Measurements from ENCODE around the gene EMC8. TPM values are rescaled to one million over a fixed set of nuclear protein-coding genes. Genes with fewer than 3 reads are reported as not detected.

The EMC8 gene
- total and polyA plus RNA-seq, 2 experiments from 2014 or later = 51.1 to 69.4 TPM

DNA sequence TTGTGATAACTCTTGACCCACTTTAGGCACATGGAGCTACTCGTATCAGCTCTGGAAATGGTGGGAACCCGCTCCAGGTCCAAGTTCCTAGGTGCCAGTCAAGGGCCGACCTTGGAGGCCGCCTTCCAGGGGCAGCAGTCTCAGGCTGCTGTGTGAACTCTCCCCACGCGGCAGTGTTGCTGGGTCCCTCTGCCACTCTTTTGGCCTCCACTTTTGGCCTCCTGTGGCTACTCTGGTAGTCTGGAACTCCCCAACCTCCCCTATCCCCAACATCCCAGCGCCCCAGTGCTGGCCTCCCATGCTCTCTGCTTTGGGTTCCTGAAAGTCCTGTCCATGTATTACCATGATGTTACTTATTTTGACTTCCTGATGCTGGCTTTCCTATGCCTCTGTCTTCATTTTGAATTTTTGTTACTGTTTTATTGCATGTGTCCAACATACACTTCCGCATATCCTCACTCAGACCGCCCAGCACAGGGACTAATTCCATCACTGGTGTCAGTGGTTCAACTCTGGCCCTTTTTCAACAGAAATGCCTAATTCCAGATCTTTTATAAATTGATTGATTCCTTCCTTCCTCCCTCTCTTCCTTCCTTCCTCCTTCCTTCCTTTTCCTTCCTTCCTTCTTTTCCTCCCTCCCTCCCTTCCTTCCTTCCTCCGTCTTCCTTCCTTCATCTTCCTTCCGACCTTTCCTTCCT lies 44.3 kb upstream of the EMC8 start:
- H3K27ac Mint-ChIP-seq = no peak overlapping the region

DNA sequence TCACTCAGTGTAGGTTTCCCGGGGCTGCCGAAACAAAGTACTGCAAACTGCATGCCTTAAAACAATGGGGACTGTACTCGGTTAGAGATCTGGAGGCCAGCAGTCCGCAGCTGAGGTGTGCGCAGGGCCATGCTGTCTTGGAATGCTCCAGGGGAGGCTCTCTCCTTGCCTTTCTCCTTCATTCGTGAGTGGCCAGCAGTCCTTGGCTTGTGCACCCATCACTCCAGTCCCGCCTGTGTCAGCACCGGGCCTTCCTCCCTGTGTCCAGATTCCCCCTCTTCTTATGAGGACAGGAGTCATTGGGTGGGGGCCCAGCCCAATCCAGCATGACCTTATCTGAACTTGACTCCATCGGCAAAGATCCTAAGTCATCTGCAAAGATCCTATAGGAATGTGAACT lies 43.5 kb upstream of the EMC8 start:
- Histone ChIP-seq H3K79me2 (replicated peaks; ENCODE audit: insufficient read depth) (no peaks in the 10 kb centered on the region), H3K4me2 (no peak overlapping the region), H3K4me1 (ENCODE audit: insufficient read depth) (no peaks in the 10 kb centered on the region), H3K27me3 (ENCODE audit: insufficient read depth) (no peaks in the 10 kb centered on the region), H3K27ac (ENCODE audit: low read depth) (no peak overlapping the region), H3K9me2 (ENCODE audit: insufficient read depth) (no peaks in the 10 kb centered on the region), H3K36me3 (ENCODE audit: insufficient read depth) (no peaks in the 10 kb centered on the region), H4K20me1 (replicated peaks; ENCODE audit: insufficient read depth) (no peaks in the 10 kb centered on the region), H2AFZ (no peak overlapping the region), H3F3A (replicated peaks; ENCODE audit: low read depth) (no peaks in the 10 kb centered on the region), H3K4me3 (no peak overlapping the region)
- H3K4me1 Mint-ChIP-seq = no peaks in the 10 kb centered on the region; the same call in 2 of the 3 replicates
- no peak overlapping the region for H3K4me3 Mint-ChIP-seq
- H3K36me3 Mint-ChIP-seq (ENCODE audit: low read depth) = no peaks in the 10 kb centered on the region
- H3K27me3 Mint-ChIP-seq (ENCODE audit: insufficient read depth, low read depth, poor library complexity) = peaks cover 9% of the 10 kb centered on the region
- H3K27ac Mint-ChIP-seq = no peak overlapping the region
- DNase-seq (ENCODE audit: low spot score) (no peak), ATAC-seq (no peak)
- H3K9me3 Mint-ChIP-seq = no peaks in the 10 kb centered on the region; the same call in 1 of the 3 replicates
- TF ChIP-seq, protein P1, sequence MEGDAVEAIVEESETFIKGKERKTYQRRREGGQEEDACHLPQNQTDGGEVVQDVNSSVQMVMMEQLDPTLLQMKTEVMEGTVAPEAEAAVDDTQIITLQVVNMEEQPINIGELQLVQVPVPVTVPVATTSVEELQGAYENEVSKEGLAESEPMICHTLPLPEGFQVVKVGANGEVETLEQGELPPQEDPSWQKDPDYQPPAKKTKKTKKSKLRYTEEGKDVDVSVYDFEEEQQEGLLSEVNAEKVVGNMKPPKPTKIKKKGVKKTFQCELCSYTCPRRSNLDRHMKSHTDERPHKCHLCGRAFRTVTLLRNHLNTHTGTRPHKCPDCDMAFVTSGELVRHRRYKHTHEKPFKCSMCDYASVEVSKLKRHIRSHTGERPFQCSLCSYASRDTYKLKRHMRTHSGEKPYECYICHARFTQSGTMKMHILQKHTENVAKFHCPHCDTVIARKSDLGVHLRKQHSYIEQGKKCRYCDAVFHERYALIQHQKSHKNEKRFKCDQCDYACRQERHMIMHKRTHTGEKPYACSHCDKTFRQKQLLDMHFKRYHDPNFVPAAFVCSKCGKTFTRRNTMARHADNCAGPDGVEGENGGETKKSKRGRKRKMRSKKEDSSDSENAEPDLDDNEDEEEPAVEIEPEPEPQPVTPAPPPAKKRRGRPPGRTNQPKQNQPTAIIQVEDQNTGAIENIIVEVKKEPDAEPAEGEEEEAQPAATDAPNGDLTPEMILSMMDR (conservative IDR thresholded peaks at IDR 0.05; ENCODE audit: low read depth in 2 of 2) = no peak
- TF ChIP-seq EZH2phosphoT487 (IDR thresholded peaks at IDR 0.05; ENCODE audit: unreplicated experiment) (no peak), ZNF331 (CRISPR knock-in tag; IDR thresholded peaks at IDR 0.05; ENCODE audit: low read depth) (no peak)
- TF ChIP-seq, protein P2, sequence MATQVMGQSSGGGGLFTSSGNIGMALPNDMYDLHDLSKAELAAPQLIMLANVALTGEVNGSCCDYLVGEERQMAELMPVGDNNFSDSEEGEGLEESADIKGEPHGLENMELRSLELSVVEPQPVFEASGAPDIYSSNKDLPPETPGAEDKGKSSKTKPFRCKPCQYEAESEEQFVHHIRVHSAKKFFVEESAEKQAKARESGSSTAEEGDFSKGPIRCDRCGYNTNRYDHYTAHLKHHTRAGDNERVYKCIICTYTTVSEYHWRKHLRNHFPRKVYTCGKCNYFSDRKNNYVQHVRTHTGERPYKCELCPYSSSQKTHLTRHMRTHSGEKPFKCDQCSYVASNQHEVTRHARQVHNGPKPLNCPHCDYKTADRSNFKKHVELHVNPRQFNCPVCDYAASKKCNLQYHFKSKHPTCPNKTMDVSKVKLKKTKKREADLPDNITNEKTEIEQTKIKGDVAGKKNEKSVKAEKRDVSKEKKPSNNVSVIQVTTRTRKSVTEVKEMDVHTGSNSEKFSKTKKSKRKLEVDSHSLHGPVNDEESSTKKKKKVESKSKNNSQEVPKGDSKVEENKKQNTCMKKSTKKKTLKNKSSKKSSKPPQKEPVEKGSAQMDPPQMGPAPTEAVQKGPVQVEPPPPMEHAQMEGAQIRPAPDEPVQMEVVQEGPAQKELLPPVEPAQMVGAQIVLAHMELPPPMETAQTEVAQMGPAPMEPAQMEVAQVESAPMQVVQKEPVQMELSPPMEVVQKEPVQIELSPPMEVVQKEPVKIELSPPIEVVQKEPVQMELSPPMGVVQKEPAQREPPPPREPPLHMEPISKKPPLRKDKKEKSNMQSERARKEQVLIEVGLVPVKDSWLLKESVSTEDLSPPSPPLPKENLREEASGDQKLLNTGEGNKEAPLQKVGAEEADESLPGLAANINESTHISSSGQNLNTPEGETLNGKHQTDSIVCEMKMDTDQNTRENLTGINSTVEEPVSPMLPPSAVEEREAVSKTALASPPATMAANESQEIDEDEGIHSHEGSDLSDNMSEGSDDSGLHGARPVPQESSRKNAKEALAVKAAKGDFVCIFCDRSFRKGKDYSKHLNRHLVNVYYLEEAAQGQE (IDR thresholded peaks at IDR 0.05; ENCODE audit: unreplicated experiment) = no peak
- TF ChIP-seq, protein P3, sequence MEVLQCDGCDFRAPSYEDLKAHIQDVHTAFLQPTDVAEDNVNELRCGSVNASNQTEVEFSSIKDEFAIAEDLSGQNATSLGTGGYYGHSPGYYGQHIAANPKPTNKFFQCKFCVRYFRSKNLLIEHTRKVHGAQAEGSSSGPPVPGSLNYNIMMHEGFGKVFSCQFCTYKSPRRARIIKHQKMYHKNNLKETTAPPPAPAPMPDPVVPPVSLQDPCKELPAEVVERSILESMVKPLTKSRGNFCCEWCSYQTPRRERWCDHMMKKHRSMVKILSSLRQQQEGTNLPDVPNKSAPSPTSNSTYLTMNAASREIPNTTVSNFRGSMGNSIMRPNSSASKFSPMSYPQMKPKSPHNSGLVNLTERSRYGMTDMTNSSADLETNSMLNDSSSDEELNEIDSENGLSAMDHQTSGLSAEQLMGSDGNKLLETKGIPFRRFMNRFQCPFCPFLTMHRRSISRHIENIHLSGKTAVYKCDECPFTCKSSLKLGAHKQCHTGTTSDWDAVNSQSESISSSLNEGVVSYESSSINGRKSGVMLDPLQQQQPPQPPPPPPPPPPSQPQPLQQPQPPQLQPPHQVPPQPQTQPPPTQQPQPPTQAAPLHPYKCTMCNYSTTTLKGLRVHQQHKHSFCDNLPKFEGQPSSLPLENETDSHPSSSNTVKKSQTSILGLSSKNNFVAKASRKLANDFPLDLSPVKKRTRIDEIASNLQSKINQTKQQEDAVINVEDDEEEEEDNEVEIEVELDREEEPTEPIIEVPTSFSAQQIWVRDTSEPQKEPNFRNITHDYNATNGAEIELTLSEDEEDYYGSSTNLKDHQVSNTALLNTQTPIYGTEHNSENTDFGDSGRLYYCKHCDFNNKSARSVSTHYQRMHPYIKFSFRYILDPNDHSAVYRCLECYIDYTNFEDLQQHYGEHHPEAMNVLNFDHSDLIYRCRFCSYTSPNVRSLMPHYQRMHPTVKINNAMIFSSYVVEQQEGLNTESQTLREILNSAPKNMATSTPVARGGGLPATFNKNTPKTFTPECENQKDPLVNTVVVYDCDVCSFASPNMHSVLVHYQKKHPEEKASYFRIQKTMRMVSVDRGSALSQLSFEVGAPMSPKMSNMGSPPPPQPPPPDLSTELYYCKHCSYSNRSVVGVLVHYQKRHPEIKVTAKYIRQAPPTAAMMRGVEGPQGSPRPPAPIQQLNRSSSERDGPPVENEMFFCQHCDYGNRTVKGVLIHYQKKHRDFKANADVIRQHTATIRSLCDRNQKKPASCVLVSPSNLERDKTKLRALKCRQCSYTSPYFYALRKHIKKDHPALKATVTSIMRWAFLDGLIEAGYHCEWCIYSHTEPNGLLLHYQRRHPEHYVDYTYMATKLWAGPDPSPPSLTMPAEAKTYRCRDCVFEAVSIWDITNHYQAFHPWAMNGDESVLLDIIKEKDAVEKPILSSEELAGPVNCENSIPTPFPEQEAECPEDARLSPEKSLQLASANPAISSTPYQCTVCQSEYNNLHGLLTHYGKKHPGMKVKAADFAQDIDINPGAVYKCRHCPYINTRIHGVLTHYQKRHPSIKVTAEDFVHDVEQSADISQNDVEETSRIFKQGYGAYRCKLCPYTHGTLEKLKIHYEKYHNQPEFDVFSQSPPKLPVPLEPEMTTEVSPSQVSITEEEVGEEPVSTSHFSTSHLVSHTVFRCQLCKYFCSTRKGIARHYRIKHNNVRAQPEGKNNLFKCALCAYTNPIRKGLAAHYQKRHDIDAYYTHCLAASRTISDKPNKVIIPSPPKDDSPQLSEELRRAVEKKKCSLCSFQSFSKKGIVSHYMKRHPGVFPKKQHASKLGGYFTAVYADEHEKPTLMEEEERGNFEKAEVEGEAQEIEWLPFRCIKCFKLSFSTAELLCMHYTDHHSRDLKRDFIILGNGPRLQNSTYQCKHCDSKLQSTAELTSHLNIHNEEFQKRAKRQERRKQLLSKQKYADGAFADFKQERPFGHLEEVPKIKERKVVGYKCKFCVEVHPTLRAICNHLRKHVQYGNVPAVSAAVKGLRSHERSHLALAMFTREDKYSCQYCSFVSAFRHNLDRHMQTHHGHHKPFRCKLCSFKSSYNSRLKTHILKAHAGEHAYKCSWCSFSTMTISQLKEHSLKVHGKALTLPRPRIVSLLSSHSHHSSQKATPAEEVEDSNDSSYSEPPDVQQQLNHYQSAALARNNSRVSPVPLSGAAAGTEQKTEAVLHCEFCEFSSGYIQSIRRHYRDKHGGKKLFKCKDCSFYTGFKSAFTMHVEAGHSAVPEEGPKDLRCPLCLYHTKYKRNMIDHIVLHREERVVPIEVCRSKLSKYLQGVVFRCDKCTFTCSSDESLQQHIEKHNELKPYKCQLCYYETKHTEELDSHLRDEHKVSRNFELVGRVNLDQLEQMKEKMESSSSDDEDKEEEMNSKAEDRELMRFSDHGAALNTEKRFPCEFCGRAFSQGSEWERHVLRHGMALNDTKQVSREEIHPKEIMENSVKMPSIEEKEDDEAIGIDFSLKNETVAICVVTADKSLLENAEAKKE (CRISPR knock-in tag; IDR thresholded peaks at IDR 0.05) = no peak

More for the DNA sequence above, 44.3 kb upstream of the EMC8 start:
- no peak overlapping the region for H3K27ac ChIP-seq (ENCODE audit: low read depth)
- no peak overlapping the region for H3K4me3 ChIP-seq
- H3K27me3 ChIP-seq (ENCODE audit: insufficient read depth) = no peaks in the 10 kb centered on the region
- peaks cover 9% of the 10 kb centered on the region for H3K27me3 Mint-ChIP-seq (ENCODE audit: insufficient read depth, low read depth, poor library complexity)
- H3K9me2 ChIP-seq (ENCODE audit: insufficient read depth) = no peaks in the 10 kb centered on the region
- H3K79me2 ChIP-seq (replicated peaks; ENCODE audit: insufficient read depth) = no peaks in the 10 kb centered on the region
- no peaks in the 10 kb centered on the region for H3K4me1 ChIP-seq (ENCODE audit: insufficient read depth)
- no peaks in the 10 kb centered on the region; the same call in 2 of the 3 replicates for H3K4me1 Mint-ChIP-seq
- no peaks in the 10 kb centered on the region; the same call in 1 of the 3 replicates for H3K9me3 Mint-ChIP-seq
- no peak overlapping the region for H2AFZ ChIP-seq
- no peaks in the 10 kb centered on the region for H4K20me1 ChIP-seq (replicated peaks; ENCODE audit: insufficient read depth)
- H3F3A ChIP-seq (replicated peaks; ENCODE audit: low read depth) = no peaks in the 10 kb centered on the region
- TF ChIP-seq CREB1 (CRISPR knock-in tag; IDR thresholded peaks at IDR 0.05; ENCODE audit: low read depth) = no peak
- TF ChIP-seq, protein P4, sequence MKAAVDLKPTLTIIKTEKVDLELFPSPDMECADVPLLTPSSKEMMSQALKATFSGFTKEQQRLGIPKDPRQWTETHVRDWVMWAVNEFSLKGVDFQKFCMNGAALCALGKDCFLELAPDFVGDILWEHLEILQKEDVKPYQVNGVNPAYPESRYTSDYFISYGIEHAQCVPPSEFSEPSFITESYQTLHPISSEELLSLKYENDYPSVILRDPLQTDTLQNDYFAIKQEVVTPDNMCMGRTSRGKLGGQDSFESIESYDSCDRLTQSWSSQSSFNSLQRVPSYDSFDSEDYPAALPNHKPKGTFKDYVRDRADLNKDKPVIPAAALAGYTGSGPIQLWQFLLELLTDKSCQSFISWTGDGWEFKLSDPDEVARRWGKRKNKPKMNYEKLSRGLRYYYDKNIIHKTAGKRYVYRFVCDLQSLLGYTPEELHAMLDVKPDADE (IDR thresholded peaks at IDR 0.05) = no peak
- ATAC-seq (no peak), DNase-seq (ENCODE audit: low spot score) (no peak)
- H3K36me3 Mint-ChIP-seq (ENCODE audit: low read depth) = no peaks in the 10 kb centered on the region
- no peak overlapping the region for H3K4me3 Mint-ChIP-seq
- H3K36me3 ChIP-seq (ENCODE audit: insufficient read depth) = no peaks in the 10 kb centered on the region
- no peak overlapping the region for H3K4me2 ChIP-seq

Measured in GM23338 (cell line).